ENCODE measurements around the gene SLC38A8. TPM values are rescaled to one million over a fixed set of nuclear protein-coding genes. Genes with fewer than 3 reads are reported as not detected.

Gene SLC38A8
- total RNA-seq, 1 experiment from 2014 or later, result 0.35 TPM

DNA sequence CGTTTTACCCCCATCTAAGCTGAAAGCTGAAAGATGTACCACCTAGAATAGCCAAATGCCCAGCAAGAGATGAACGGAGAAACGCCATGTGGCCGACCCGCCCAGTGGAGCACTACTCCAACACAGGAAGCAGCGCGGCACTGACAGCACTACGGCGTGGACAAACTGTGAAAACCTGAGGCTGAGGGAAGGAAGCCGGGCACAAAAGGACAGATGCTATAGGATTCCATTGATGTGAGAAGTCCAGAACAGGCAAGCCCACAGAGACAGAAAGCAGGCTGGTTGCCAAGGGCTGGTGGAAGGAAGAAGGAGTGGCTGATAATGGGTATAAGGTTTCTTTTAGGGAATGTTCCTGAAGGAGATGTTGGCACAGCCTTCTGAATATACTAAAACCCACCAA, 29.4 kb upstream of the SLC38A8 start:
- no peak overlapping the region for H3K18ac ChIP-seq (ENCODE audit: insufficient read length, low read depth, low read length)
- no peak for TF ChIP-seq CTCF (conservative IDR thresholded peaks at IDR 0.05)
- no peaks in the 10 kb centered on the region for H3K27me3 ChIP-seq (ENCODE audit: insufficient read depth, low read length)
- H4K5ac ChIP-seq (ENCODE audit: insufficient read length, low read depth, low read length), result no peak overlapping the region
- no peaks in the 10 kb centered on the region for H3K9me3 ChIP-seq (ENCODE audit: control insufficient read depth, low read depth, low read length)
- H2AFZ ChIP-seq (ENCODE audit: low read length), result no peak overlapping the region
- Mint-ChIP-seq H3K27me3 (ENCODE audit: low read depth) (0 out of 2 replicates have a peak, but pooled peaks cover 1% of the 10 kb centered on the region), H3K9me3 (no peaks in the 10 kb centered on the region), H3K27ac (peak overlapping the region in 2 of 3 experiments; percentile 25 to 26; a peak in 3 of 7 replicates), H3K4me1 (no peaks in the 10 kb centered on the region), H3K36me3 (ENCODE audit: insufficient read depth in 1 of 3, low read depth in 3 of 3) (peaks cover 21 to 72% (median 53%) of the 10 kb centered on the region in 3 experiments; a peak in 6 of 7 replicates), H3K4me3 (no peak overlapping the region)
- no peak overlapping the region for H2BK12ac ChIP-seq (ENCODE audit: insufficient read length, low read depth, low read length)
- H3K9ac ChIP-seq (ENCODE audit: extremely low read depth, insufficient read length, low read length), result no peak overlapping the region
- no peak overlapping the region for H2BK20ac ChIP-seq (ENCODE audit: low read depth, low read length, poor library complexity, severe bottlenecking)
- no peak overlapping the region for H2BK15ac ChIP-seq (ENCODE audit: low read depth, low read length)
- no peak overlapping the region for H3T11ph ChIP-seq (ENCODE audit: low read length)
- H2AK5ac ChIP-seq (ENCODE audit: insufficient read length, low read length), result no peak overlapping the region
- H4K91ac ChIP-seq (ENCODE audit: insufficient read length, low read depth, low read length), result no peak overlapping the region
- no peak overlapping the region for H3K56ac ChIP-seq (ENCODE audit: insufficient read length, low read depth, low read length)
- H3K79me1 ChIP-seq (ENCODE audit: insufficient read depth, low read depth, low read length, poor library complexity, severe bottlenecking), result no peaks in the 10 kb centered on the region
- DNase-seq, result no peak
- no peaks in the 10 kb centered on the region for H3K23me2 ChIP-seq (ENCODE audit: insufficient read length, low read depth, low read length, poor library complexity, severe bottlenecking)
- H3K4ac ChIP-seq (ENCODE audit: low read depth, low read length), result no peak overlapping the region
- no peak overlapping the region for H3K27ac ChIP-seq (ENCODE audit: insufficient read length, low read depth, low read length)
- no peaks in the 10 kb centered on the region for H3K4me1 ChIP-seq (ENCODE audit: insufficient read depth, low read length)
- H3K14ac ChIP-seq (ENCODE audit: insufficient read depth, low read length), result no peak overlapping the region
- WGBS (ENCODE audit: extremely low coverage, insufficient read length, low lambda C conversion rate), result no CpG with 5 or more reads among the region's 10 CpGs
- no peak overlapping the region for H4K8ac ChIP-seq (replicated peaks; ENCODE audit: insufficient read length, low read depth, low read length)
- H3K79me2 ChIP-seq (ENCODE audit: insufficient read depth, low read length), result no peaks in the 10 kb centered on the region
- no peak overlapping the region for H2BK5ac ChIP-seq (ENCODE audit: insufficient read length, low read length)
- H3K23ac ChIP-seq (ENCODE audit: insufficient read length, low read depth, low read length), result no peak overlapping the region
- H3K4me2 ChIP-seq (ENCODE audit: insufficient read depth, insufficient read length, low read length), result no peak overlapping the region
- no peaks in the 10 kb centered on the region for H4K20me1 ChIP-seq (ENCODE audit: control insufficient read depth, insufficient read depth, insufficient read length)
- no peak overlapping the region for H2BK120ac ChIP-seq (ENCODE audit: low read depth, low read length, poor library complexity, severe bottlenecking)
